Caco-2 (cell line): Measurements from ENCODE around the gene CUL4A. TPM values are rescaled to one million over a fixed set of nuclear protein-coding genes. Genes with fewer than 3 reads are reported as not detected.

Source experiments
- BruUV-seq: library from RNA; stranded (reverse); fragments of 400-500 nt; replicated peaks from 2 replicates; lab custom pipeline; 2021; lab: Mats Ljungman, UMichigan
- CTCF ChIA-PET: fragments of 300-600 bp; sonication (Branson Sonifier 250); formaldehyde crosslinking; loops from one replicate; lab custom pipeline; 2022; ENCODE audit warnings: antibody characterized with exemption; lab: Charles Lee
- POLR2A ChIA-PET: fragments of 300-600 bp; sonication (Branson Sonifier 250); formaldehyde crosslinking; loops from one replicate; lab custom pipeline; 2022; ENCODE audit warnings: antibody characterized with exemption; lab: Charles Lee
- DNase-seq, 2 experiments: peaks; one replicate each; pipeline versions ENCODE4 v3.0.0 to v3.0.0-alpha.2; 2020 to 2022
- H3K27me3 ChIP-seq: replicated peaks from 2 replicates; pipeline ENCODE4 v1.6.0; 2011; ENCODE audit warnings: low read length; ENCODE audit not compliant: control insufficient read depth, insufficient read depth
- H3K36me3 ChIP-seq: 2 replicates; pipeline ENCODE4 v1.5.1; 2011; ENCODE audit warnings: low read length; ENCODE audit not compliant: control insufficient read depth, insufficient read depth
- H3K4me1 ChIP-seq: fragments of 250-450 bp; sonication (Bioruptor Pico); 2 replicates; pipeline ENCODE4 v1.5.1; 2020; ENCODE audit warnings: mild to moderate bottlenecking
- H3K4me3 ChIP-seq: 2 replicates; pipeline ENCODE4 v1.5.1; 2011; ENCODE audit warnings: low read depth, mild to moderate bottlenecking, control low read depth, low read length
- H3K9me3 ChIP-seq: fragments of 250-450 bp; sonication (Bioruptor Pico); 2 replicates; pipeline ENCODE4 v1.5.1; 2020; ENCODE audit warnings: mild to moderate bottlenecking, moderate library complexity
- H3K27ac Mint-ChIP-seq: one replicate; pipeline ENCODE4 v1.8.0; 2022; ENCODE audit warnings: mixed read lengths; ENCODE audit not compliant: unreplicated experiment
- H3K27me3 Mint-ChIP-seq: one replicate; pipeline ENCODE4 v1.8.0; 2022; ENCODE audit warnings: mixed read lengths; ENCODE audit not compliant: insufficient read depth, unreplicated experiment
- H3K36me3 Mint-ChIP-seq: one replicate; pipeline ENCODE4 v1.8.0; 2022; ENCODE audit warnings: mild to moderate bottlenecking, mixed read lengths; ENCODE audit not compliant: insufficient read depth, unreplicated experiment
- H3K4me1 Mint-ChIP-seq: one replicate; pipeline ENCODE4 v1.8.0; 2022; ENCODE audit warnings: low read depth, mixed read lengths; ENCODE audit not compliant: unreplicated experiment
- H3K4me3 Mint-ChIP-seq: one replicate; pipeline ENCODE4 v1.8.0; 2022; ENCODE audit warnings: mild to moderate bottlenecking, moderate library complexity, mixed read lengths; ENCODE audit not compliant: unreplicated experiment
- H3K9me3 Mint-ChIP-seq: one replicate; pipeline ENCODE4 v1.8.0; 2022; ENCODE audit warnings: mixed read lengths; ENCODE audit not compliant: unreplicated experiment
- CTCF ChIP-seq, 2 experiments: fragments of 200-600 bp in 1 of 2; IDR thresholded peaks; 1 replicate in 1 of 2; 2 replicates in 1 of 2; pipeline versions ENCODE4 v1.5.1 to v1.8.0; 2011 to 2022; ENCODE audit warnings: antibody characterized with exemption in 1 of 2, control low read depth in 1 of 2, inconsistent platforms in 1 of 2, low read depth in 1 of 2, low read length in 1 of 2, mild to moderate bottlenecking in 1 of 2, moderate library complexity in 1 of 2; ENCODE audit not compliant: insufficient read depth in 1 of 2, severe bottlenecking in 1 of 2, unreplicated experiment in 1 of 2
- intact Hi-C: fragments of 100-400 bp; cut with micrococcal nuclease; formaldehyde crosslinking; loops from one replicate; pipeline ENCODE4 v1.10.0; 2022; ENCODE audit not compliant: unreplicated experiment
- total RNA-seq: library from RNA; stranded (reverse); gene quantifications from 2 replicates; pipeline ENCODE4 v1.2.3, GENCODE V29; 2022

CUL4A gene
- total RNA-seq, 1 experiment from 2014 or later = 125 TPM

- Histone ChIP-seq H3K36me3 (peaks cover 10% of the 10 kb centered on the region), H3K27me3 (no peaks in the 10 kb centered on the region), H3K9me3 (no peaks in the 10 kb centered on the region), H3K4me3 (no peak overlapping the region), H3K4me1 (no peaks in the 10 kb centered on the region)
- H3K27me3 Mint-ChIP-seq = no peaks in the 10 kb centered on the region
- POLR2A ChIA-PET = no interaction called here
- H3K36me3 Mint-ChIP-seq = peaks cover 74% of the 10 kb centered on the region
- intact Hi-C loops = no loop called here
- TF ChIP-seq CTCF (IDR thresholded peaks at IDR 0.05; ENCODE audit: insufficient read depth in 1 of 2, low read depth in 1 of 2, low read length in 1 of 2, severe bottlenecking in 1 of 2, unreplicated experiment in 1 of 2) = no peak
- no peaks in the 10 kb centered on the region for H3K4me1 Mint-ChIP-seq
- BruUV-seq = no TSS peak
- CTCF ChIA-PET = no interaction called here
- H3K4me3 Mint-ChIP-seq = no peak overlapping the region
- H3K27ac Mint-ChIP-seq = no peak overlapping the region
- no peaks in the 10 kb centered on the region for H3K9me3 Mint-ChIP-seq
- no peak for DNase-seq
These were observed 32.6 kb upstream of the CUL4A start for GRCh38 chr13:113176822-113177221.

- no peak overlapping the region for H3K27ac Mint-ChIP-seq
- BruUV-seq = no TSS peak
- H3K4me1 ChIP-seq = no peaks in the 10 kb centered on the region
- CTCF ChIA-PET = no interaction called here
- H3K36me3 Mint-ChIP-seq = peaks cover 79% of the 10 kb centered on the region
- H3K27me3 Mint-ChIP-seq = no peaks in the 10 kb centered on the region
- no peak for TF ChIP-seq CTCF (IDR thresholded peaks at IDR 0.05; ENCODE audit: insufficient read depth in 1 of 2, low read depth in 1 of 2, low read length in 1 of 2, severe bottlenecking in 1 of 2, unreplicated experiment in 1 of 2)
- POLR2A ChIA-PET = no interaction called here
- H3K9me3 ChIP-seq = no peaks in the 10 kb centered on the region
- no peak overlapping the region for H3K4me3 Mint-ChIP-seq
- H3K36me3 ChIP-seq = peaks cover 10% of the 10 kb centered on the region
- no peak overlapping the region for H3K4me3 ChIP-seq
- no peaks in the 10 kb centered on the region for H3K27me3 ChIP-seq
- H3K4me1 Mint-ChIP-seq = no peaks in the 10 kb centered on the region
- intact Hi-C loops = no loop called here
- no peaks in the 10 kb centered on the region for H3K9me3 Mint-ChIP-seq
- no peak for DNase-seq
These were observed 31.1 kb upstream of the CUL4A start for GRCh38 chr13:113178070-113178895.

GRCh38 chr13:113178896-113179167, 30.6 kb upstream of the CUL4A start:
- Mint-ChIP-seq H3K27me3 (no peaks in the 10 kb centered on the region), H3K9me3 (no peaks in the 10 kb centered on the region), H3K4me3 (no peak overlapping the region), H3K36me3 (peaks cover 83% of the 10 kb centered on the region), H3K27ac (no peak overlapping the region), H3K4me1 (no peaks in the 10 kb centered on the region)
- TF ChIP-seq CTCF (IDR thresholded peaks at IDR 0.05; ENCODE audit: insufficient read depth in 1 of 2, low read depth in 1 of 2, low read length in 1 of 2, severe bottlenecking in 1 of 2, unreplicated experiment in 1 of 2) = no peak
- peaks cover 10% of the 10 kb centered on the region for H3K36me3 ChIP-seq
- ChIA-PET POLR2A (no interaction called here), CTCF (no interaction called here)
- intact Hi-C loops = no loop called here
- BruUV-seq = no TSS peak
- no peak overlapping the region for H3K4me3 ChIP-seq
- H3K9me3 ChIP-seq = no peaks in the 10 kb centered on the region
- no peaks in the 10 kb centered on the region for H3K27me3 ChIP-seq
- DNase-seq = no peak
- no peaks in the 10 kb centered on the region for H3K4me1 ChIP-seq
